Spleen (tissue), 7 donors: Measurements from ENCODE around the gene TRA2A.

Source experiments
- POLR2A ChIP-seq, 3 donors: fragments of 450-650 bp; IDR thresholded peaks; one replicate each; pipeline ENCODE4 v1.5.1; 2017; ENCODE audit warnings: antibody characterized with exemption in 3 of 3, mild to moderate bottlenecking in 1 of 3
- POLR2AphosphoS5 ChIP-seq, 3 donors: sonication (generic); formaldehyde crosslinking; IDR thresholded peaks; one replicate each; pipeline ENCODE4 v1.5.1; 2017; ENCODE audit warnings: antibody characterized with exemption in 3 of 3
- TF ChIP-seq, protein P1 (sequence below), 11 experiments: fragments of 200-600 bp in 7 of 11; fragments of 450-650 bp in 4 of 11; sonication (generic) in 4 of 11; IDR thresholded peaks in 8 of 11; conservative IDR thresholded peaks in 3 of 11; 1 replicate in 7 of 11; 2 replicates in 4 of 11; pipeline versions ENCODE4 v1.4.0 to v1.8.0; 2016 to 2021; ENCODE audit warnings: antibody characterized with exemption in 11 of 11, inconsistent platforms in 4 of 11, mild to moderate bottlenecking in 1 of 11
- donor health status: DM: no; HTN: no; CAD: no; lungs with moderate emphysema.
- donor health status: DM: no; HTN: no; CAD: no.
- donor health status: DM: no; HTN: no; CAD: no.

DNA sequence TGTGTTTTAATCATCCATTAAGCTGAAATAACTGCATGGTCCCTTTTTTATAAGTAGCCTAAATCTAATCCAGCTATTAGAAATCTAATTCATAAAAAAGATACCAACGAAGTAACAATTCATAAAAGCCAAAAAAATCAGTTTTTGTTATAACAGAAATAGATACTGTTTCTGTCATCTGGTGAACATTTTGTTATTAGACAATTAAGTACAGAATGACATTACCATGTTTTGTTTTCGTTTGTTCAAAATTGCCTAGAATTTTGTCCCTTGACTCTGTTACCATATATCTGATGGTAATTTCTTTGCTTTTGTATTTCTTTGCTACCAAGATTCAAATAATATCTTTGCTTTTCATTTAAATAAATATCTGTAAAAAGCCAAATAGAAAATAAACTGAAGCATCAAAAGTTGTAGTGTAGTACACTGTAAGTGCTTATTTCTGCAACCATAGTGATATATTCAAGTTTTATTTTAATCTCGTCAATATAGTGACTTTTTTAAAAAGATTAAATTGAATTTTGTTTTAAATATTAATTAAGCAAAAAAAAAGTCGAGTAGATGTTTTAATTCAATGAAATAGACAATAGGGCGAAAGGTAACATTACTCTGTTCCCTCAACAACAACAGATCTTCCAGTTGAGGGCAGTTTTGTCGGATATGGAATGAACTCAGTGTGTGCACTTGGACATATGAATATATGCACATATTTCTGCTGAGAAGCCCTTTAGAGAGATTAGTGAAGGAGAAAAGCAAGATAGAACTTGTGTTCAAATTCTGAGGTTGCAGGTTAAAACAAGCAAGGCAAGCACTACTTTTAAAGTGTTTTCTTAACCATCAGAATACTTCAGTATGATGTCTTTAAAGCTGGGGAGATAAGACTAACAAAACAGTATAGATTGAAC is 53.6 kb downstream of the TRA2A start:
- TF ChIP-seq, protein P1, sequence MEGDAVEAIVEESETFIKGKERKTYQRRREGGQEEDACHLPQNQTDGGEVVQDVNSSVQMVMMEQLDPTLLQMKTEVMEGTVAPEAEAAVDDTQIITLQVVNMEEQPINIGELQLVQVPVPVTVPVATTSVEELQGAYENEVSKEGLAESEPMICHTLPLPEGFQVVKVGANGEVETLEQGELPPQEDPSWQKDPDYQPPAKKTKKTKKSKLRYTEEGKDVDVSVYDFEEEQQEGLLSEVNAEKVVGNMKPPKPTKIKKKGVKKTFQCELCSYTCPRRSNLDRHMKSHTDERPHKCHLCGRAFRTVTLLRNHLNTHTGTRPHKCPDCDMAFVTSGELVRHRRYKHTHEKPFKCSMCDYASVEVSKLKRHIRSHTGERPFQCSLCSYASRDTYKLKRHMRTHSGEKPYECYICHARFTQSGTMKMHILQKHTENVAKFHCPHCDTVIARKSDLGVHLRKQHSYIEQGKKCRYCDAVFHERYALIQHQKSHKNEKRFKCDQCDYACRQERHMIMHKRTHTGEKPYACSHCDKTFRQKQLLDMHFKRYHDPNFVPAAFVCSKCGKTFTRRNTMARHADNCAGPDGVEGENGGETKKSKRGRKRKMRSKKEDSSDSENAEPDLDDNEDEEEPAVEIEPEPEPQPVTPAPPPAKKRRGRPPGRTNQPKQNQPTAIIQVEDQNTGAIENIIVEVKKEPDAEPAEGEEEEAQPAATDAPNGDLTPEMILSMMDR (IDR thresholded peaks at IDR 0.05 in 8 of 11, conservative IDR thresholded peaks at IDR 0.05 in 3 of 11), result no peak
- TF ChIP-seq POLR2A (IDR thresholded peaks at IDR 0.05) (no peak), POLR2AphosphoS5 (IDR thresholded peaks at IDR 0.05) (no peak)
